ENCODE measurements around the gene ABCA5.

DNA sequence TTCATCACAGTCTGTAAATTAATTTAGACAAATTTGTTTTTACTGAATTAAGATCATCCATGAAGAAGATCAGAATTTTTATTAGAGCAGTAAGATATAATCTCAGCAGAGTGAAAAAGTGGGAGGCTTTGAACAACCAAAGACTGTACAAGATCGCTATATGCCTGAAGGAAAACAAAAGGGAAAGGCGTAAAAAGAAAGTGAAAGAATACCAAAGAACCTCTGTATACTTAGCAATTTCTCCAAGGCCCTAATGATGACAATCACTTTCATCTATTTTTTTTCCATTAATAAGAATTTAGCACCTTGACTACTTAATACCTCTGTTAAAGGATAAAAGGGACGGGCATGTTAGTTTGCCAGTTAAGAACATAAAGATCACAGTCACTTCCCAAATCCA is 59.7 kb downstream of the ABCA5 start:
- TF ChIP-seq, protein P1, sequence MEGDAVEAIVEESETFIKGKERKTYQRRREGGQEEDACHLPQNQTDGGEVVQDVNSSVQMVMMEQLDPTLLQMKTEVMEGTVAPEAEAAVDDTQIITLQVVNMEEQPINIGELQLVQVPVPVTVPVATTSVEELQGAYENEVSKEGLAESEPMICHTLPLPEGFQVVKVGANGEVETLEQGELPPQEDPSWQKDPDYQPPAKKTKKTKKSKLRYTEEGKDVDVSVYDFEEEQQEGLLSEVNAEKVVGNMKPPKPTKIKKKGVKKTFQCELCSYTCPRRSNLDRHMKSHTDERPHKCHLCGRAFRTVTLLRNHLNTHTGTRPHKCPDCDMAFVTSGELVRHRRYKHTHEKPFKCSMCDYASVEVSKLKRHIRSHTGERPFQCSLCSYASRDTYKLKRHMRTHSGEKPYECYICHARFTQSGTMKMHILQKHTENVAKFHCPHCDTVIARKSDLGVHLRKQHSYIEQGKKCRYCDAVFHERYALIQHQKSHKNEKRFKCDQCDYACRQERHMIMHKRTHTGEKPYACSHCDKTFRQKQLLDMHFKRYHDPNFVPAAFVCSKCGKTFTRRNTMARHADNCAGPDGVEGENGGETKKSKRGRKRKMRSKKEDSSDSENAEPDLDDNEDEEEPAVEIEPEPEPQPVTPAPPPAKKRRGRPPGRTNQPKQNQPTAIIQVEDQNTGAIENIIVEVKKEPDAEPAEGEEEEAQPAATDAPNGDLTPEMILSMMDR (optimal IDR thresholded peaks at IDR 0.05 in 1 of 3, IDR thresholded peaks at IDR 0.05 in 1 of 3, conservative IDR thresholded peaks at IDR 0.05 in 1 of 3; ENCODE audit: extremely low read depth in 1 of 3, insufficient read depth in 2 of 3, low read length in 3 of 3): no peak
- TF ChIP-seq EZH2 (IDR thresholded peaks at IDR 0.05; ENCODE audit: low read length): no peak

Data from keratinocyte (primary cell).